Pancreas (tissue), 10 donors: ENCODE data around the gene PTGIS. TPM values are rescaled to one million over a fixed set of nuclear protein-coding genes. Genes with fewer than 3 reads are reported as not detected.
A peak's percentile ranks its signal among the peaks of the same experiment; 100 is the strongest.

ENCODE experiments used
- ATAC-seq, 4 donors: fragments of 200-7000 bp; cut with Tn5 transposase; one replicate each; pipeline versions ENCODE4 v1.8.0 to v1.9.1; 2020; ENCODE audit warnings: mild to moderate bottlenecking in 4 of 4, moderate library complexity in 4 of 4
- DNase-seq, 6 donors: peaks; one replicate each; pipeline ENCODE4 v3.0.0-alpha.2; 2020
- FAIRE-seq: peaks from 2 replicates; lab custom pipeline; 2012; peaks lifted over from hg19 to GRCh38; lab: Jason Lieb, UNC
- H3K27ac ChIP-seq, 4 donors: fragments of 200-600 bp; sonication (generic); 1 replicate in 3 of 4; 2 replicates in 1 of 4; pipeline versions ENCODE4 v1.5.0 to v1.8.0; 2020
- H3K27me3 ChIP-seq, 4 donors: fragments of 200-600 bp; one replicate each; pipeline ENCODE4 v1.8.0; 2021
- H3K36me3 ChIP-seq, 3 donors: fragments of 200-600 bp; sonication (generic) in 1 of 3; one replicate each; pipeline versions ENCODE4 v1.5.0 to v1.8.0; 2020 to 2021
- H3K4me1 ChIP-seq, 3 donors: fragments of 200-600 bp; one replicate each; pipeline ENCODE4 v1.8.0; 2021
- H3K4me3 ChIP-seq, 4 donors: fragments of 200-600 bp; sonication (generic) in 2 of 4; one replicate each; pipeline versions ENCODE4 v1.5.0 to v1.8.0; 2020 to 2021
- H3K9me3 ChIP-seq, 4 donors: fragments of 200-600 bp; one replicate each; pipeline ENCODE4 v1.8.0; 2021
- WGBS, 2 donors: extraction: QIAGEN DNeasy Blood & Tissue Kit; methylation state at CpG; one replicate each; pipeline ENCODE4 v1.1.7; 2013; 5-methylcytosine and 5-hydroxymethylcytosine counted together
- intact Hi-C, 3 donors: fragments of 100-400 bp; cut with DNase I; formaldehyde crosslinking; loops; one replicate each; pipeline versions ENCODE4 v1.11.1 to v1.14.2; 2022
- polyA plus RNA-seq, 2 donors: library from polyadenylated mRNA; stranded (reverse); fragments of 200-250 nt; gene quantifications; one replicate each; pipeline ENCODE4 v1.2.3, GENCODE V29; 2013
- total RNA-seq, 6 donors: library from RNA; stranded (reverse); fragmentation: NEBNext Ultra II Directional in 4 of 6; extraction: Animal tissue kit (Norgen Biotek cat#: 25700) in 4 of 6; gene quantifications; one replicate each; pipeline versions ENCODE4 v1.2.1 to v1.2.4, GENCODE V29; 2021 to 2023
- TF ChIP-seq, protein P1 (sequence below), 4 donors: fragments of 200-600 bp; sonication (generic) in 3 of 4; IDR thresholded peaks; one replicate each; pipeline versions ENCODE4 v1.5.0 to v1.8.0; 2021; ENCODE audit warnings: antibody characterized with exemption in 4 of 4
- donor health status: healthy with polysubstance abuse.
- donor health status: DM: no; HTN: no; CAD: no; lungs with moderate emphysema.
- donor health status: DM: no; HTN: no; CAD: no.
- donor health status: control.
- donor health status: control.
- donor health status: Bipolar disorder and iron deficiency.
- donor health status: DM: yes; HTN: yes; CAD: no.
- donor health status: DM: no; HTN: no; CAD: no.
- donor health status: DM: no; HTN: no; CAD: no.
- donor health status: DM: yes; HTN: yes; CAD: no.

Gene PTGIS
- total and polyA plus RNA-seq, 8 donors: 1.2 to 16.2 (median 2.9) TPM

DNA sequence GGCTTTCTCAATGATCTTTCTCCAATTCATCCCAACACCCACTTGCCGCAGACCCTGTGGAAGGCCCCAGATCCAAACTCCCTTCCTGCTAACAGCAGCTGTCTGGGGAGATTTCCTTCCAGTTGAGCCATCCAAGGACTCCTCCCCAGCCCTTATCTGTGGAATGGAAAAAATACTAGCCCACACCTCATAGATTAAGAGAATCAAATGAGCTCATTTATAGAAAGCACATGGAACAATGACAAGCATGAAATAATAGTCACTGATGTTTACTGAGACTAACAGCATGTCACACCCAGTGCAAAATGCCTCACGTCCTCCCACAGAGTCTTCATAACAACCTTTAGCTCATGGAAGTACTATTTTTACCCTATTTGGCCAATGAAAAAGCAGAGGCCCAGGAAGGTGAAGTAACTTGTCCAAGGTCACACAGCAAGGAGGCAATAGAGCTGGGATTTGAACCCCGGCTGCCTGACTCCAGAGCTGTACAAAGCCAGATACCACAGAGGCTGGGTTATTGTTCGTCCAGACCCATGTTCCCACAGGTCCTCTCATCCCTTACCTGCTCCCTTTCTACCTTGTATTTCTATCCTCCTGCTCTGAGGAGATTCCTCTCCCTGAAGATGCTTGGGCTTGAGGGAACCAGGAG, 23.4 kb upstream of the PTGIS start:
- intact Hi-C loops: no loop called here

DNA sequence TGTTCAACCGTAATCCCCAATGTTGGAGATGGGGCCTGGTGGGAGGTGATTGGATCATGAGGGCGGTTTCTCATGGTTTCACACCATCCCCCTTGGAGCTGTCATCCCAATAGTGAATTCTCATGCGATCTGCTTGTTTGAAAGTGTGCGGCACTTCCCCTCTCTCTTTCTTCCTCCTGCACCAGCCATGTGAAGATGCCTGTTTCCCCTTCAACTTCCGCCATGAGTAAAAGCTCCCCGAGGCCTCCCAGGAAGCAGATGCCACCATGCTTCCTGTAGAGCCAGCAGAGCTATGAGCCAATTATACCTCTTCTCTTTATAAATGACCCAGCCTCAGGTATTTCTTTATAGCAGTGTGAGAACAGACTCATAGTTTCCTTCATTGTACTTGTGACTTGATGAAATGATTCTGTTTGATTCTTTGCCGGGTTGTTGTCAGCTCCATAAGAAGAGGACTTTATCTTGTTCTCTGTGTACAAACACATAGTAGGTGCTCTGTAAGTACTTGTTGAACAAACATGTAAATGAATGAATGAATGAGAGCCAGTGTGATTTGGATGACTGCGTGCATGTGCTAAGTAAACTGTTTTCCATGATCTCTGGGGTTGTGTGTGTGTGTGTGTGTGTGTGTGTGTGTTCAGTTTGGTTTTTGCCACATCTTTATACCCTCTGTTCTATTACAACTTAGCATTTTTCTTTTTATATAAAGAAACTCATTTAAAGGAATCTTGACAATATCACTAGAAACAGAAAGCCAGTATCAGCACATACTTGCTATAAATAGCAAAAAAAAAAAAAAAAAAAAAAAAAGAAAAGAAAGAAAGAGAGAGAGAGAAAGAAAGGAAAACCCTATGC, 22.5 kb upstream of the PTGIS start:
- DNase-seq (no peak), FAIRE-seq (no peak), ATAC-seq (no peak)
- Histone ChIP-seq H3K4me1 (no peaks in the 10 kb centered on the region), H3K27ac (no peak overlapping the region), H3K4me3 (no peak overlapping the region), H3K9me3 (no peaks in the 10 kb centered on the region), H3K27me3 (no peaks in the 10 kb centered on the region), H3K36me3 (no peaks in the 10 kb centered on the region)
- 89 to 91% methylated on average over 8 of the region's 8 CpGs for WGBS, 2 donors
- TF ChIP-seq, protein P1, sequence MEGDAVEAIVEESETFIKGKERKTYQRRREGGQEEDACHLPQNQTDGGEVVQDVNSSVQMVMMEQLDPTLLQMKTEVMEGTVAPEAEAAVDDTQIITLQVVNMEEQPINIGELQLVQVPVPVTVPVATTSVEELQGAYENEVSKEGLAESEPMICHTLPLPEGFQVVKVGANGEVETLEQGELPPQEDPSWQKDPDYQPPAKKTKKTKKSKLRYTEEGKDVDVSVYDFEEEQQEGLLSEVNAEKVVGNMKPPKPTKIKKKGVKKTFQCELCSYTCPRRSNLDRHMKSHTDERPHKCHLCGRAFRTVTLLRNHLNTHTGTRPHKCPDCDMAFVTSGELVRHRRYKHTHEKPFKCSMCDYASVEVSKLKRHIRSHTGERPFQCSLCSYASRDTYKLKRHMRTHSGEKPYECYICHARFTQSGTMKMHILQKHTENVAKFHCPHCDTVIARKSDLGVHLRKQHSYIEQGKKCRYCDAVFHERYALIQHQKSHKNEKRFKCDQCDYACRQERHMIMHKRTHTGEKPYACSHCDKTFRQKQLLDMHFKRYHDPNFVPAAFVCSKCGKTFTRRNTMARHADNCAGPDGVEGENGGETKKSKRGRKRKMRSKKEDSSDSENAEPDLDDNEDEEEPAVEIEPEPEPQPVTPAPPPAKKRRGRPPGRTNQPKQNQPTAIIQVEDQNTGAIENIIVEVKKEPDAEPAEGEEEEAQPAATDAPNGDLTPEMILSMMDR (IDR thresholded peaks at IDR 0.05): no peak
- intact Hi-C loops: no loop called here

More for the DNA sequence above, 23.4 kb upstream of the PTGIS start:
- 75 to 77% methylated on average over 4 of the region's 4 CpGs for WGBS, 2 donors
- Histone ChIP-seq H3K27me3 (no peaks in the 10 kb centered on the region), H3K9me3 (no peaks in the 10 kb centered on the region), H3K4me1 (no peaks in the 10 kb centered on the region), H3K36me3 (no peaks in the 10 kb centered on the region), H3K27ac (no peak overlapping the region), H3K4me3 (no peak overlapping the region)
- TF ChIP-seq, protein P1 (IDR thresholded peaks at IDR 0.05): no peak
- DNase-seq (no peak), FAIRE-seq (no peak), ATAC-seq (peak in 3 of 4 donors; percentile 34 to 47 (median 43))

DNA sequence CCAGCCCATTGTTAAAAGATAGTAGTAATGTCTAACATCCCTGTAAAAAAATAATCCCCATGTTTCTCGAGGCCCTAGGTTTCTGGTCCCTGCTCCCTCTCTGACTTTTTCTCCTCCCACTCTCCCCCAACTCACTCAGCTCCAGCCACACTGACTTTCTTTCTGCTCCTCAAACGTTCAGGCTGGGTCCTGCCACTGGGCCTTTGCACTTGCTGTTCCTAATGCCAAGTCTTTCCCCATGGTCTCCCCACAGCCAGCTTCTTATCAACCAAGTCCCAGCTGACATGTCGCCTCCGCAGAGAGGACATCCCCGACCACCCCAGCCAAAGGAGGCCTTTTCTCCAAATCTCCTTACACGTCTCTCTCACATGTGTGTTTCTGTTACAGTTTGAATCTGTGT, 21.8 kb upstream of the PTGIS start:
- intact Hi-C loops: no loop called here
- DNase-seq (no peak), ATAC-seq (no peak), FAIRE-seq (no peak)
- Histone ChIP-seq H3K27ac (no peak overlapping the region), H3K4me3 (no peak overlapping the region), H3K9me3 (no peaks in the 10 kb centered on the region), H3K27me3 (no peaks in the 10 kb centered on the region), H3K4me1 (peaks cover 1 to 3% (median 2%) of the 10 kb centered on the region in 3 donors), H3K36me3 (no peaks in the 10 kb centered on the region)
- TF ChIP-seq, protein P1 (IDR thresholded peaks at IDR 0.05): no peak
- WGBS, 2 donors: 82 to 89% methylated on average over 6 of the region's 6 CpGs

DNA sequence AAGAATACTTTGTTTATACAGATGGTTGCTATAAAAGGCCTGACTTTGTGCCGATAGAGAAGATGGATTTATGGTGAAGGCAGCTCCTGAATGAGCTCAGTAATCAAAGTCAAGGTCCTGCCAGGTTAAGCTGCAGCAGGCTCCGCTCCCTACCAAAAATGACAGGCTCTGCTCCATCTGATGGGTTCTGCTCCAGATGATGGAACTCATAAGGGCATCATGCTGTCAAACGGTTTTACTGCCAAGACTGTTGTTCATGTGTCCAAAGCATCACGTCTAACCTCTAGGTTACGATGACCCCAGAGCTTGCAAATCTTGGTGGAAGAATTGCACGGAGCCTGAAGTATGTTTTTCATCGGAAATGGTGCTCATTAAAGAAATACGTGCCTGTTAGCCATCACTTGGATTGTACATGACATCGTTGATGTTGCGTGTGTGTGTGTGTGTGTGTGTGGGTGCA, 19.2 kb upstream of the PTGIS start:
- intact Hi-C loops: no loop called here
- Histone ChIP-seq H3K9me3 (no peaks in the 10 kb centered on the region), H3K4me3 (no peak overlapping the region), H3K27ac (no peak overlapping the region), H3K27me3 (no peaks in the 10 kb centered on the region), H3K36me3 (no peaks in the 10 kb centered on the region), H3K4me1 (peaks cover 10 to 22% (median 11%) of the 10 kb centered on the region in 3 donors)
- ATAC-seq (no peak), FAIRE-seq (no peak), DNase-seq (no peak)
- TF ChIP-seq, protein P1 (IDR thresholded peaks at IDR 0.05): no peak
- 58 to 68% methylated on average over 10 of the region's 10 CpGs for WGBS, 2 donors
